CD4-positive, alpha-beta T cell treated with Interleukin-17A for 1 hour (primary cell): Measurements from ENCODE around the gene ATRNL1.

Experiments used
- DNase-seq: peaks from one replicate; pipeline ENCODE4 v3.0.0-alpha.2; 2020

ATRNL1 gene

GRCh38 chr10:115957012-115957399 is 863.8 kb downstream of the ATRNL1 start:
- DNase-seq, result no peak

- DNase-seq, result no peak
Observed at GRCh38 chr10:115957786-115958442, 864.7 kb downstream of the ATRNL1 start.

GRCh38 chr10:115963848-115964247 is 870.7 kb downstream of the ATRNL1 start:
- no peak for DNase-seq

- no peak for DNase-seq
Observed at GRCh38 chr10:115964827-115965226, 871.7 kb downstream of the ATRNL1 start.

GRCh38 chr10:115965376-115965775 is 872.2 kb downstream of the ATRNL1 start:
- no peak for DNase-seq

- DNase-seq, result no peak
Observed at GRCh38 chr10:115968236-115968635, 875.1 kb downstream of the ATRNL1 start.

GRCh38 chr10:115969591-115969990 is 876.4 kb downstream of the ATRNL1 start:
- no peak for DNase-seq

DNA sequence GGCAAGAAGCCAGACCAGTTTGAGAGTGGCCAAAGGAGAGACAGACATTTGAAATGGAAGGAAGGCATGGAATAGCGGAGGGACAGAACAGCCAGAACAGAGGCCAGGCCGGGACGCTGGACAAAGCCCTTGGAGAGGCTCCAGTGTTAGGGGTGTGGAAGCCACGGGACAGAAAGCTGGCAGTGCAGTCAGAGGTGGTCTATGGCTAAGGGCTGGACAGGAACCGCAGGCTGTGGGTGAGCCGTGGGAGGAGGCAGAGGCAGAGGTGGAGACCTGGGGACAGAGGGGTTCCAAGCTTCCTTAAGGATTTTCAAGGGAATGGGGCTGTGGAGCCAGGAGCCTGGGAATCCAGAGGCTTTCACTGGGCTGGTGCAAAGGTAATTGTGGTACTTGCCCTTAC is 878.8 kb downstream of the ATRNL1 start:
- DNase-seq, result no peak

DNA sequence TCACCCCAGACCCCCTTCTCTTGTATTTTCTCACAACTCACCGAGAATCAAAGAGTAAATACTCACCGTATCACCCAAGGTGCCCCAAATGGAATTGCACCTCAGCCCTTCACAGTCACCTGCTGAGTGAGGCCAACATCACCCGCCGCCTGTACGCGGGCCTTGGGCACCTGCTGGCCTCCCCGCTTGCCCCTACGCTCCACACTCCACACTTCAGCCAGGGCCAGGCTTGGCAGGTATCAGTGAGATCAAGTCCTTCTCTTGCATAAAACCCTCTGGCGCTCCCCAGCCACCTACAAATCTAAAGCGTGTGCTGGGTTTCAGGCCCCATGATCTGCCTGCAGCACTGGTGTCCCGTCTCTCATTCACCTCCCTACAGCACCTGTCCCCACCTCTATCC is 879.3 kb downstream of the ATRNL1 start:
- no peak for DNase-seq

DNA sequence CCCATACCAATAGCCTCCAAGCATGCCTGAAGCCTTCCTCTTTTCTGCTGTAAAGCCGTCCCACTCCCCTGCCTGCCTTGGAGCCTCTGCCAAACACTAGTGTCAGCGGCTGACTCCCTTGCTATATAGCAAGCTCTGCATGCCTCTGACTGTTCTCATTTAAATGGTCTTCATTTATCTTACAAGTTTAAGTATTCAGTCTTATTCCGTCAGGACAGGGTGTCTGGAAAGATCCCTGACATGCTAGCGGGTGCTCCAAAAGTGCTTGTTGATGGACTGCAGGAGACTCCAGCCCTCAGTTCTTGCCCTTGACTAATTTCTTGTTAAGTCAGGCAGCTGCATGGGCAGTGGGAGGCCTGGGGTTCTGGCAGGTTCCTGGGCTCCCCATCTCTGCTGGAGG is 881.2 kb downstream of the ATRNL1 start:
- DNase-seq, result no peak

- no peak for DNase-seq
Observed at GRCh38 chr10:115974816-115975430, 881.8 kb downstream of the ATRNL1 start.

GRCh38 chr10:115975506-115975905 is 882.3 kb downstream of the ATRNL1 start:
- DNase-seq, result no peak

GRCh38 chr10:115976342-115976741 is 883.2 kb downstream of the ATRNL1 start:
- no peak for DNase-seq

- DNase-seq, result no peak
Observed at GRCh38 chr10:115977855-115978254, 884.7 kb downstream of the ATRNL1 start.

DNA sequence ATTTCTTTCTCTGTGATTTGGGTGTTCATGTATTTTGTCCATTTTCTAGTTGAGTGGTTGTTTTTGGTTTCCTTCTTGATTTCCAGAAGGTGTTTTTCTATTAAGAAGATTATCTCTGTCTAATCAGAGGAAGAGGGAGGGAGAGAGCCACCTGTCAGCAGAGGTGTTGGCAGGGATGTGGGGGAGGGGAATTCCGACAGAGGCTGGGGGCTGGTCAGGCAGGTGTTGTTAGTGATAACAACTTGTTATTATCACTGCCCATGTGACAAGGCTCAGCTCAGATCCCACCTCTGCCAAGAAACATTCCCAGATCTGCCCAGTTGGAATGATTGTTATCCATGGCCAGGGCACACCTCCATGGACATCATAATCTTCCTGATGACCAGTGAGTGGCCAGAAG is 886.4 kb downstream of the ATRNL1 start:
- DNase-seq, result no peak

DNA sequence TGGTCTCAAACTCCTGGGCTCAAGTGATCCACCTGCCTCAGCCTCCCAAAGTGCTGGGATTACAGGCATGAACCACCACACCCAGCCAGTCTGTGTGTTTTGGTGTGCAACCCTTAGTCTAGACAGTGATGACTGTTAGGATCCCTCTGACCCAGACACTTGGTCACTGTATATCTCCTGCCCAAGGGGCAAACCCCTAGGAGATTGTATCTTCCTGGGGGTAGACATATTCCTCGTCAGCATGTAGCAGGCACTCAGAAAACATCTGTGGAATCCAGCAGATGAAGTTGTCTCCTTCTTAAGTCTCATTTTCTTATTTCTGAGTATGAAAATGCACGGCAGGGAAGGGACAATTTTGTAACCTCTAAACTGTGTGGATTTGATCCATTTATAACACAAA is 887.3 kb downstream of the ATRNL1 start:
- DNase-seq, result no peak

DNA sequence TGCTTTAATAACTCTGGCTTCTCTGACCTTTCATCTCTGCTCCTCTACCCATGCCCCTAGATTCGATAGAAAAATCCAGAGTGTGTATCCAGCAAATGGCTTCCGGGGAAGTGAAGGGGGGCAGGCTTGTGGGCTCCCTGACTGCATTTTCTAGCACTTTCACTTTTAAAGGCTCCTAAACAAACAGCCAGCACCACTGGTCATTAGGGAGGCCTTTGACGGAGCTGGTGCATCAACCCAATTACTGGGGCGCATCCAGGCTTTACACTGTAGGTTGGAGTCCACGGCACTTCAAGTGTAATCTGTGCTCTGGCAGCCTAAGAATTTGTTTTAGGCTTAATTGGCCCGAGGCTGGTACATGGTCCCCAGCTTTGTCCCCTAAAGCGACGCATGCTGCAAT is 887.9 kb downstream of the ATRNL1 start:
- DNase-seq, result no peak

GRCh38 chr10:115982076-115982475 is 888.9 kb downstream of the ATRNL1 start:
- DNase-seq, result no peak

DNA sequence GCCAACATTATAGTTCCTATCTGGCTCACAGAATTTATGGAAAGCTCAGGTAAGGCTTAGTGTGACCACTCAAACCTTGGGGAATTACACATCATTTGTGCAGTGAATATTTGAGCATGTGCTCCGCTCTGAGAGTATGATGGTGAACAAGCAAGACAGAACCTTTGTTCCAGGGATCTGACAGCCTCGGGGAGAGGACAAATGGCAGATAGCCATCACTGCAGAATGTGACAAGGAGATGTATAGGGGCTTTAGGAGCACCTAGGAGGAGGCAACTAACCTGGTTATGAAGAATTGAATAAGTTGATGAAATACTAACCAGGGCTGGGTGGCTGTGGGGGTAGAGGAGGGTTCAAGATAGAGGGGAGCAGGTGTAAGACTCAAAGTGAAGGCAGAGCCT is 889.4 kb downstream of the ATRNL1 start:
- DNase-seq, result no peak

GRCh38 chr10:115985786-115986185 is 892.6 kb downstream of the ATRNL1 start:
- DNase-seq, result no peak

DNA sequence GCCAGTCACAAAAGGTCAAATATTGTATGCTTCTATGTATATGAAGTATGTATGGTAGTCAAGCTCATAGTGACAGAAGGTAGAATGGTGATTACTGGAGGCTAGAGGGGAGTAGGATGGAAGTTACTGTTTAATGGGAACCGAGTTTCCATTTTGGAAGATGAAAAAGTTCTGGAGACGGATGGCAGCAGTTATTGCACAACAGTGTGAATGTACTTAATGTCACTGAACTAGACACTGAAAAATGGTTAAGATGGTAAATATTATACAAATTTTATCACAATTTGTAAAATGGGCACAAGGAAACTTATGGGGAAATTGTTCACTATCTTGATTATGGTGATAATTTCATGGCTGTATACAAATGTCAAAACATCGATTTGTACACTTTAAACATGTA is 895.2 kb downstream of the ATRNL1 start:
- DNase-seq, result no peak

DNA sequence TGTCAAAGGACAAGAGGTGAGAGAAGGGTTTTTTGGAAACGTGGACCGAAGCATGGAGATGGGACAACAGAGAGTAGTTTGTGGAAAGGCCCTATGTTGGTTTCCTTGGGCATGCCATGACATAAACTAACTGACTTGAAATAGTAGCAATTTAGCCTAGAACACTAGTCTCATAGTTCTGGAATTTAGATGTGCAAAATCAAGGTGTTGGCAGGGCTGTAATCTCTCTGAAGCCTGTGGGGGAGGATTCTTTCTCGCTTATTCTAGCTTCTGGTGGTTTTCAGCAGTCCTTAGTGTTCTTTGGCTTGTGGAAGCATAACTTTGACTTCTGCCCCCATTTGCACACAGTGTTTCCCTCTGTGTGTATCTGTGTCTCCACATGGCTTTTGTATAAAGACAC is 896.5 kb downstream of the ATRNL1 start:
- no peak for DNase-seq

- DNase-seq, result no peak
Observed at GRCh38 chr10:115992236-115992986, 899.2 kb downstream of the ATRNL1 start.

DNA sequence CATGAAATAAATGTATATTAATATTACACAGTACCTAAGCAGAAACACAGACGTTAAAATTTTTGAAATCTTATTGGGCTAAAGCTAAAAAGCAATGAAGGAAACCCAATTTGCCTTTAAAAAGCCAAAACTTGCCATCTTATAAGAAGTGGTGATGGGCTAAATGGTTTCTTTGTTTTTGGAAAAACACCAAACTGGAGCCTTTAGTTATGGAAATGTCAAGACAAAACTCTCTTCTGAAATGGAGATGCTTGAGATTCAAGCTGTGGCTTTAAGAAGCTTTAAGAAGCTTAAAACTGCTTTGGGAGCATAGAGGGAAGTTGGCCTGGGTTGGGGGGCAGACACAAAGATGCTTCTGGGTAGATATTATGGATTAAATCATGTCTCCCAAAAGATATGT is 902.9 kb downstream of the ATRNL1 start:
- no peak for DNase-seq
